Measurements from ENCODE around the gene GARIN3.
"Not testable (repeated sequence)": the region's sequence is repeated elsewhere in the genome, so short reads cannot be mapped to it uniquely, and the experiment has no call there.

Gene GARIN3

GRCh38 chr5:157196045-157196444 lies 30.0 kb upstream of the GARIN3 start:
- no peak for DNase-seq (ENCODE audit: low spot score)
- CTCF ChIA-PET = interaction anchor here (0.6 kb wide), 1 partner anchor 801 kb away, joined by 3 read pairs; no protein-coding TSS in a partner anchor
- TF ChIP-seq CTCF (conservative IDR thresholded peaks at IDR 0.05; ENCODE audit: low read depth) = no peak
- H3K27ac ChIP-seq = no peak overlapping the region
- POLR2A ChIA-PET (ENCODE audit: low non-redundant PET) = no interaction called here

GRCh38 chr5:157193699-157194424 lies 27.8 kb upstream of the GARIN3 start:
- DNase-seq (ENCODE audit: low spot score) = no peak
- CTCF ChIA-PET = no interaction called here
- POLR2A ChIA-PET (ENCODE audit: low non-redundant PET) = no interaction called here
- TF ChIP-seq CTCF (conservative IDR thresholded peaks at IDR 0.05; ENCODE audit: low read depth) = no peak
- no peak overlapping the region for H3K27ac ChIP-seq

DNA sequence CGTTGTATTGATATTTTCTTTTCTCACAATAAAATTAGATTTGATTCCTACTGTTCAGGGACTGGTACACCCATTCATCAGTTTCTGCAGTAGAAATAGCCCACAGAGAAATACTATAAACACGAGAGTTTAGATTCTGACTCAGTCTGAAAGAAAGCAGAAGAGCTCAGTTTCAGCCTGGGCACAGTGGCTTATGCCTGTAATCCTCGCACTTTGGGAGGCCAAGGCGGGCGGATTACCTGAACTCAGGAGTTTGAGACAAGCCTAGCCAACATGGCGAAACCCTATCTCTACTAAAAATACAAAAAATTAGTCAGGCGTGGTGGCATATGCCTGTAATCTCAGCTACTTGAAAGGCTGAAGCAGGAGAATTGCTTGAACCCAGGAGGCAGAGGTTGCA lies 23.2 kb upstream of the GARIN3 start:
- no peak overlapping the region for H3K27ac ChIP-seq
- ChIA-PET POLR2A (ENCODE audit: low non-redundant PET) (no interaction called here), CTCF (interaction anchor here (0.7 kb wide), 1 partner anchor 273 kb away, joined by 3 read pairs; no protein-coding TSS in a partner anchor)
- no peak for TF ChIP-seq CTCF (conservative IDR thresholded peaks at IDR 0.05; ENCODE audit: low read depth)
- DNase-seq (ENCODE audit: low spot score) = no peak

- no peak overlapping the region for H3K27ac ChIP-seq
- DNase-seq (ENCODE audit: low spot score) = no peak
- CTCF ChIA-PET = interaction anchor here (0.6 to 0.7 kb wide), 2 partner anchors 72 to 351 kb away, joined by 3 to 4 read pairs; no protein-coding TSS in a partner anchor
- no peak for TF ChIP-seq CTCF (conservative IDR thresholded peaks at IDR 0.05; ENCODE audit: low read depth)
- POLR2A ChIA-PET (ENCODE audit: low non-redundant PET) = no interaction called here
These were observed 22.2 kb upstream of the GARIN3 start for GRCh38 chr5:157188270-157188669.

- ChIA-PET CTCF (interaction anchor here (0.6 kb wide), 2 partner anchors 350 to 586 kb away, joined by 4 read pairs; no protein-coding TSS in a partner anchor), POLR2A (ENCODE audit: low non-redundant PET) (no interaction called here)
- TF ChIP-seq CTCF (conservative IDR thresholded peaks at IDR 0.05; ENCODE audit: low read depth) = no peak
- DNase-seq (ENCODE audit: low spot score) = no peak
- H3K27ac ChIP-seq = no peak overlapping the region
These were observed 21.1 kb upstream of the GARIN3 start for GRCh38 chr5:157187046-157187754.

DNA sequence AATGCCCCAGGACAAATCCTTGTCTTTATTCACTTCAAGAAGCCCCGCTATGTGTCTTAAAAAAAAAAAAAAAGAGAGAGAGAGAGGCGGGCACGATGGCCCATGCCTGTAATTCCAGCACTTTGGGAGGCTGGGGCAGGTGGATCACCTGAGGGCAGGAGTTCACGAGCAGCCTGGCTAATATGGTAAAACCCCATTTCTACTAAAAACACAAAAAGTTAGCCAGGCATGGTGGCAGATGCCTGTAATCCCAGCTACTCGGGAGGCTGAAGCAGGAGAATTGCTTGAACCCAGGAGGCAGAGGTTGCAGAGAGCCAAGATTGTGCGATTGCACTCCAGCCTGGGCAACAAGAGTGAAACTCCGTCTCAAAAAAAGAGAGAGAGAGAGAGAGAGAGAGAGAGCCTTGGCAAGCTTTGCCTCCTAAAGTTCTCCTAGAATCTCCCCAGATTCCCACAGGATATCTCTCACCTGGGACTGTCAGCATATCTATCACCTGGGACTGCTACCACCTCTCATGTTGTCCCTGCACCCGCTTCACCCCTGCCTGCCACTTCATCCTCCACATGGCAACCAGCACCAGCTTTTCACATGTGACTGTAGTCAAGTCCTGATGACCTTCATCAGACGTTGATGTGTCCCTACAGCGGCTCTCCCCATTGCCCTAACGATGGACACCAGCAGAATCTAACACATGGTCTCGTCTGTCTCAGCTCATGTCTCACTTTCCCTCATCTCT lies 20.4 kb upstream of the GARIN3 start:
- H3K27ac ChIP-seq = no peak overlapping the region
- CTCF ChIA-PET = no interaction called here
- no peak for DNase-seq (ENCODE audit: low spot score)
- POLR2A ChIA-PET (ENCODE audit: low non-redundant PET) = no interaction called here
- no peak for TF ChIP-seq CTCF (conservative IDR thresholded peaks at IDR 0.05; ENCODE audit: low read depth)

GRCh38 chr5:157185122-157185521 lies 19.1 kb upstream of the GARIN3 start:
- CTCF ChIA-PET; H3K27ac ChIP-seq; DNase-seq (ENCODE audit: low spot score); POLR2A ChIA-PET (ENCODE audit: low non-redundant PET): not testable (repeated sequence)

All from RWPE1 (cell line).